Cardiac muscle cell (in vitro differentiated cells and primary cell): ENCODE measurements around the gene TRAPPC2. TPM values are rescaled to one million over a fixed set of nuclear protein-coding genes. Genes with fewer than 3 reads are reported as not detected.

Experiments used
- DNase-seq, 2 donors: peaks; one replicate each; pipeline versions ENCODE4 v3.0.0 to v3.0.0-alpha.2; 2010 to 2017; ENCODE audit warnings: low read depth in 1 of 2, low spot score in 1 of 2
- H3K27ac ChIP-seq: fragments of 200-600 bp; sonication (generic); 2 replicates; pipeline ENCODE4 v1.5.1; 2016
- H3K27me3 ChIP-seq: fragments of 200-600 bp; sonication (generic); 2 replicates; pipeline ENCODE4 v1.6.0; 2016; ENCODE audit warnings: control low read depth
- H3K36me3 ChIP-seq: fragments of 200-600 bp; sonication (generic); 2 replicates; pipeline ENCODE4 v1.5.1; 2016; ENCODE audit warnings: control low read depth
- H3K4me1 ChIP-seq: fragments of 200-600 bp; sonication (generic); 2 replicates; pipeline ENCODE4 v1.8.1; 2017; ENCODE audit warnings: low read depth, mild to moderate bottlenecking, mixed run types
- H3K4me3 ChIP-seq: fragments of 200-600 bp; sonication (generic); 2 replicates; pipeline ENCODE4 v1.5.1; 2016; ENCODE audit warnings: mild to moderate bottlenecking
- H3K9me3 ChIP-seq: fragments of 200-600 bp; sonication (generic); 2 replicates; pipeline ENCODE4 v1.5.1; 2017; ENCODE audit warnings: low read depth, mild to moderate bottlenecking, control low read depth
- CTCF ChIP-seq: IDR thresholded peaks from 2 replicates; pipeline ENCODE4 v1.5.1; 2012; ENCODE audit warnings: low read depth, mild to moderate bottlenecking, low read length
- polyA plus RNA-seq: library from polyadenylated mRNA; unstranded; fragments of >200 nt; fragmentation: Nextera tagmentation; extraction: Ambion mirVana; gene quantifications from 2 replicates; pipeline ENCODE4 v1.2.1, GENCODE V29; 2016
- total RNA-seq: library from RNA; depleted of rRNA; stranded (reverse); fragments of >200 nt; gene quantifications from 2 replicates; pipeline ENCODE4 v1.2.3, GENCODE V29; 2016

Gene TRAPPC2
- total RNA-seq (22.4 and 25.2 TPM in 2 replicates), polyA plus RNA-seq (27.9 and 35.1 TPM in 2 replicates)

GRCh38 chrX:13734278-13735172, at the start of gene TRAPPC2, which contains the start of gene OFD1:
TRAPPC2 (minus strand) TSS chrX:13734620; CDS start chrX:13719963, 14,657 bp downstream.
OFD1 (plus strand) TSS chrX:13734748; CDS start chrX:13735072, 324 bp downstream.
- DNase-seq = peak; percentile 94 to 98
- Histone ChIP-seq H3K27ac (peak within 1 kb of the TSS; percentile 90), H3K9me3 (no peaks in the 10 kb centered on the region), H3K4me1 (peaks cover 13% of the 10 kb centered on the region), H3K36me3 (peaks cover 18% of the 10 kb centered on the region), H3K4me3 (peak within 1 kb of the TSS; percentile 77), H3K27me3 (no peaks in the 10 kb centered on the region)
- TF ChIP-seq CTCF = no peak

GRCh38 chrX:13780868-13781427, 46.5 kb upstream of the TRAPPC2 start:
- Histone ChIP-seq H3K36me3 (peaks cover under 1% of the 10 kb centered on the region), H3K9me3 (no peaks in the 10 kb centered on the region), H3K27me3 (no peaks in the 10 kb centered on the region), H3K27ac (peak overlapping the region; percentile 43), H3K4me1 (no peaks in the 10 kb centered on the region), H3K4me3 (no peak overlapping the region)
- no peak for DNase-seq
- TF ChIP-seq CTCF = no peak

GRCh38 chrX:13778916-13779315, 44.5 kb upstream of the TRAPPC2 start:
- no peak for TF ChIP-seq CTCF
- no peaks in the 10 kb centered on the region for H3K9me3 ChIP-seq
- peaks cover 19% of the 10 kb centered on the region for H3K36me3 ChIP-seq
- no peaks in the 10 kb centered on the region for H3K27me3 ChIP-seq
- no peak overlapping the region for H3K4me3 ChIP-seq
- H3K27ac ChIP-seq = peak overlapping the region; percentile 69
- peak in 1 of 2 donors; percentile 72 for DNase-seq
- H3K4me1 ChIP-seq = no peaks in the 10 kb centered on the region

- Histone ChIP-seq H3K4me1 (no peaks in the 10 kb centered on the region), H3K27me3 (no peaks in the 10 kb centered on the region), H3K27ac (no peak overlapping the region), H3K9me3 (no peaks in the 10 kb centered on the region), H3K36me3 (peaks cover 37% of the 10 kb centered on the region), H3K4me3 (no peak overlapping the region)
- no peak for DNase-seq
- TF ChIP-seq CTCF = no peak
Observed at GRCh38 chrX:13776387-13776786, 42.0 kb upstream of the TRAPPC2 start.

GRCh38 chrX:13775837-13776236, 41.4 kb upstream of the TRAPPC2 start:
- no peaks in the 10 kb centered on the region for H3K27me3 ChIP-seq
- H3K27ac ChIP-seq = no peak overlapping the region
- DNase-seq = no peak
- H3K4me3 ChIP-seq = no peak overlapping the region
- H3K4me1 ChIP-seq = no peaks in the 10 kb centered on the region
- TF ChIP-seq CTCF = no peak
- no peaks in the 10 kb centered on the region for H3K9me3 ChIP-seq
- H3K36me3 ChIP-seq = peaks cover 40% of the 10 kb centered on the region
